ENCODE measurements around the gene PCDHGC4.

PCDHGC4 gene

GRCh38 chr5:141490771-141491170, 5.9 kb downstream of the PCDHGC4 start:
- DNase-seq: no peak

GRCh38 chr5:141491323-141492167, 6.7 kb downstream of the PCDHGC4 start:
- no peak for DNase-seq

GRCh38 chr5:141492168-141492885, 7.5 kb downstream of the PCDHGC4 start:
- DNase-seq: peak; percentile 39

GRCh38 chr5:141493500-141494422, 8.9 kb downstream of the PCDHGC4 start:
- no peak for DNase-seq

GRCh38 chr5:141494761-141495452, 10.1 kb downstream of the PCDHGC4 start:
- no peak for DNase-seq

GRCh38 chr5:141495453-141495811, 10.6 kb downstream of the PCDHGC4 start:
- no peak for DNase-seq

GRCh38 chr5:141496038-141496437, 11.2 kb downstream of the PCDHGC4 start:
- no peak for DNase-seq

GRCh38 chr5:141501761-141502160, 16.9 kb downstream of the PCDHGC4 start:
- no peak for DNase-seq

GRCh38 chr5:141503681-141504080, 18.9 kb downstream of the PCDHGC4 start:
- no peak for DNase-seq

GRCh38 chr5:141504216-141504615, 19.4 kb downstream of the PCDHGC4 start:
- no peak for DNase-seq

GRCh38 chr5:141506381-141507155, 21.7 kb downstream of the PCDHGC4 start:
- DNase-seq: no peak

GRCh38 chr5:141507387-141508091, 22.7 kb downstream of the PCDHGC4 start:
- DNase-seq: no peak

GRCh38 chr5:141508440-141508797, 23.6 kb downstream of the PCDHGC4 start:
- DNase-seq: no peak

GRCh38 chr5:141508798-141509611, 24.2 kb downstream of the PCDHGC4 start:
- DNase-seq: peak in 1 of 2 experiments; percentile 23

GRCh38 chr5:141510160-141510559, 25.3 kb downstream of the PCDHGC4 start:
- DNase-seq: no peak

GRCh38 chr5:141510850-141511601, 26.2 kb downstream of the PCDHGC4 start:
- DNase-seq: no peak

GRCh38 chr5:141511771-141512325, 27.0 kb downstream of the PCDHGC4 start:
- DNase-seq: no peak

GRCh38 chr5:141512390-141512910, 27.6 kb downstream of the PCDHGC4 start:
- DNase-seq: peak; percentile 93 to 94
